ENCODE results near the gene ZNF768. TPM values are rescaled to one million over a fixed set of nuclear protein-coding genes. Genes with fewer than 3 reads are reported as not detected.

Gene ZNF768
- total and polyA plus RNA-seq, 2 of the 13 experiments (the other 11 are each of a cell fraction or from before 2014, with no cell fraction given), result 26.7 to 34.4 TPM

DNA sequence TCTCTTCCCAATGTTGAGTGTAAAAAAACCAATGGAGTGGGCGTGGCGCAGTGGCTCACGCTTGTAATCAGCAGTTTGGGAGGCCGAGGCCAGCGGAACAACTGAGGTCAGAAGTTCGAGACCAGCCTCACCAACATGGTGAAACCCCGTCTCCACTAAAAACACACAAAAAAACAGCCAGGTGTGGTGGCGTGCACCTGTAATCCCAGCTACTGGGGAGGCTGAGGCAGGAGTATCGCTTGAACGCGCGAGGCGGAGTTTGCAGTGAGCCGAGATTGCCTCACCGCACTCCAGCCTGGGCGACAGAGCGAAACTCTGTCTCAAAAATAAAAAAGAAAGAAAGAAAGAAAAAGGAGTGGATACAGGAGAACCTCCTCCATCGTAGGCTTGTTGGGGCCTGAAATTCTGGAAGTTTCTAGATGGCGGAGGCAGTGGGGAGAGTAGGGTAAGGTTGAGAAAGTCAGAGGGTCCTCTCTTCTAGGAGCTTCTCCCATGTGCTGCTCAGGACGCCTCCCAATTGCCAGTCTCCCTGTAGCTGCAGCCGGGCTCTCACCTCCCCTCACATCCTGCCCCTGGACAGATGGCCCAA is 32.5 kb upstream of the ZNF768 start (continued):
- peak; percentile 63; the same call in 1 of the 2 replicates for TF ChIP-seq ZNF629 (CRISPR knock-in tag; conservative IDR thresholded peaks at IDR 0.05)
- TF ChIP-seq, protein P1, sequence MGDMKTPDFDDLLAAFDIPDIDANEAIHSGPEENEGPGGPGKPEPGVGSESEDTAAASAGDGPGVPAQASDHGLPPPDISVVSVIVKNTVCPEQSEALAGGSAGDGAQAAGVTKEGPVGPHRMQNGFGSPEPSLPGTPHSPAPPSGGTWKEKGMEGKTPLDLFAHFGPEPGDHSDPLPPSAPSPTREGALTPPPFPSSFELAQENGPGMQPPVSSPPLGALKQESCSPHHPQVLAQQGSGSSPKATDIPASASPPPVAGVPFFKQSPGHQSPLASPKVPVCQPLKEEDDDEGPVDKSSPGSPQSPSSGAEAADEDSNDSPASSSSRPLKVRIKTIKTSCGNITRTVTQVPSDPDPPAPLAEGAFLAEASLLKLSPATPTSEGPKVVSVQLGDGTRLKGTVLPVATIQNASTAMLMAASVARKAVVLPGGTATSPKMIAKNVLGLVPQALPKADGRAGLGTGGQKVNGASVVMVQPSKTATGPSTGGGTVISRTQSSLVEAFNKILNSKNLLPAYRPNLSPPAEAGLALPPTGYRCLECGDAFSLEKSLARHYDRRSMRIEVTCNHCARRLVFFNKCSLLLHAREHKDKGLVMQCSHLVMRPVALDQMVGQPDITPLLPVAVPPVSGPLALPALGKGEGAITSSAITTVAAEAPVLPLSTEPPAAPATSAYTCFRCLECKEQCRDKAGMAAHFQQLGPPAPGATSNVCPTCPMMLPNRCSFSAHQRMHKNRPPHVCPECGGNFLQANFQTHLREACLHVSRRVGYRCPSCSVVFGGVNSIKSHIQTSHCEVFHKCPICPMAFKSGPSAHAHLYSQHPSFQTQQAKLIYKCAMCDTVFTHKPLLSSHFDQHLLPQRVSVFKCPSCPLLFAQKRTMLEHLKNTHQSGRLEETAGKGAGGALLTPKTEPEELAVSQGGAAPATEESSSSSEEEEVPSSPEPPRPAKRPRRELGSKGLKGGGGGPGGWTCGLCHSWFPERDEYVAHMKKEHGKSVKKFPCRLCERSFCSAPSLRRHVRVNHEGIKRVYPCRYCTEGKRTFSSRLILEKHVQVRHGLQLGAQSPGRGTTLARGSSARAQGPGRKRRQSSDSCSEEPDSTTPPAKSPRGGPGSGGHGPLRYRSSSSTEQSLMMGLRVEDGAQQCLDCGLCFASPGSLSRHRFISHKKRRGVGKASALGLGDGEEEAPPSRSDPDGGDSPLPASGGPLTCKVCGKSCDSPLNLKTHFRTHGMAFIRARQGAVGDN (CRISPR knock-in tag; IDR thresholded peaks at IDR 0.05), result no peak
- TF ChIP-seq ZNF33B (CRISPR knock-in tag; IDR thresholded peaks at IDR 0.05), result no peak
- TF ChIP-seq, protein P2, sequence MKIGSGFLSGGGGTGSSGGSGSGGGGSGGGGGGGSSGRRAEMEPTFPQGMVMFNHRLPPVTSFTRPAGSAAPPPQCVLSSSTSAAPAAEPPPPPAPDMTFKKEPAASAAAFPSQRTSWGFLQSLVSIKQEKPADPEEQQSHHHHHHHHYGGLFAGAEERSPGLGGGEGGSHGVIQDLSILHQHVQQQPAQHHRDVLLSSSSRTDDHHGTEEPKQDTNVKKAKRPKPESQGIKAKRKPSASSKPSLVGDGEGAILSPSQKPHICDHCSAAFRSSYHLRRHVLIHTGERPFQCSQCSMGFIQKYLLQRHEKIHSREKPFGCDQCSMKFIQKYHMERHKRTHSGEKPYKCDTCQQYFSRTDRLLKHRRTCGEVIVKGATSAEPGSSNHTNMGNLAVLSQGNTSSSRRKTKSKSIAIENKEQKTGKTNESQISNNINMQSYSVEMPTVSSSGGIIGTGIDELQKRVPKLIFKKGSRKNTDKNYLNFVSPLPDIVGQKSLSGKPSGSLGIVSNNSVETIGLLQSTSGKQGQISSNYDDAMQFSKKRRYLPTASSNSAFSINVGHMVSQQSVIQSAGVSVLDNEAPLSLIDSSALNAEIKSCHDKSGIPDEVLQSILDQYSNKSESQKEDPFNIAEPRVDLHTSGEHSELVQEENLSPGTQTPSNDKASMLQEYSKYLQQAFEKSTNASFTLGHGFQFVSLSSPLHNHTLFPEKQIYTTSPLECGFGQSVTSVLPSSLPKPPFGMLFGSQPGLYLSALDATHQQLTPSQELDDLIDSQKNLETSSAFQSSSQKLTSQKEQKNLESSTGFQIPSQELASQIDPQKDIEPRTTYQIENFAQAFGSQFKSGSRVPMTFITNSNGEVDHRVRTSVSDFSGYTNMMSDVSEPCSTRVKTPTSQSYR (CRISPR knock-in tag; IDR thresholded peaks at IDR 0.05; ENCODE audit: borderline replicate concordance), result no peak
- TF ChIP-seq ZNF776 (CRISPR knock-in tag; IDR thresholded peaks at IDR 0.05), result no peak
- TF ChIP-seq, protein P3, sequence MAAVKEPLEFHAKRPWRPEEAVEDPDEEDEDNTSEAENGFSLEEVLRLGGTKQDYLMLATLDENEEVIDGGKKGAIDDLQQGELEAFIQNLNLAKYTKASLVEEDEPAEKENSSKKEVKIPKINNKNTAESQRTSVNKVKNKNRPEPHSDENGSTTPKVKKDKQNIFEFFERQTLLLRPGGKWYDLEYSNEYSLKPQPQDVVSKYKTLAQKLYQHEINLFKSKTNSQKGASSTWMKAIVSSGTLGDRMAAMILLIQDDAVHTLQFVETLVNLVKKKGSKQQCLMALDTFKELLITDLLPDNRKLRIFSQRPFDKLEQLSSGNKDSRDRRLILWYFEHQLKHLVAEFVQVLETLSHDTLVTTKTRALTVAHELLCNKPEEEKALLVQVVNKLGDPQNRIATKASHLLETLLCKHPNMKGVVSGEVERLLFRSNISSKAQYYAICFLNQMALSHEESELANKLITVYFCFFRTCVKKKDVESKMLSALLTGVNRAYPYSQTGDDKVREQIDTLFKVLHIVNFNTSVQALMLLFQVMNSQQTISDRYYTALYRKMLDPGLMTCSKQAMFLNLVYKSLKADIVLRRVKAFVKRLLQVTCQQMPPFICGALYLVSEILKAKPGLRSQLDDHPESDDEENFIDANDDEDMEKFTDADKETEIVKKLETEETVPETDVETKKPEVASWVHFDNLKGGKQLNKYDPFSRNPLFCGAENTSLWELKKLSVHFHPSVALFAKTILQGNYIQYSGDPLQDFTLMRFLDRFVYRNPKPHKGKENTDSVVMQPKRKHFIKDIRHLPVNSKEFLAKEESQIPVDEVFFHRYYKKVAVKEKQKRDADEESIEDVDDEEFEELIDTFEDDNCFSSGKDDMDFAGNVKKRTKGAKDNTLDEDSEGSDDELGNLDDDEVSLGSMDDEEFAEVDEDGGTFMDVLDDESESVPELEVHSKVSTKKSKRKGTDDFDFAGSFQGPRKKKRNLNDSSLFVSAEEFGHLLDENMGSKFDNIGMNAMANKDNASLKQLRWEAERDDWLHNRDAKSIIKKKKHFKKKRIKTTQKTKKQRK (IDR thresholded peaks at IDR 0.05; ENCODE audit: low read length), result no peak
- TF ChIP-seq AKAP8 (CRISPR knock-in tag; IDR thresholded peaks at IDR 0.05), result peak; percentile 16; the same call in 1 of the 2 replicates
- peak; percentile 71; the same call in 1 of the 2 replicates for TF ChIP-seq MZF1 (CRISPR knock-in tag; IDR thresholded peaks at IDR 0.05; ENCODE audit: borderline replicate concordance)
- TF ChIP-seq, protein P4, sequence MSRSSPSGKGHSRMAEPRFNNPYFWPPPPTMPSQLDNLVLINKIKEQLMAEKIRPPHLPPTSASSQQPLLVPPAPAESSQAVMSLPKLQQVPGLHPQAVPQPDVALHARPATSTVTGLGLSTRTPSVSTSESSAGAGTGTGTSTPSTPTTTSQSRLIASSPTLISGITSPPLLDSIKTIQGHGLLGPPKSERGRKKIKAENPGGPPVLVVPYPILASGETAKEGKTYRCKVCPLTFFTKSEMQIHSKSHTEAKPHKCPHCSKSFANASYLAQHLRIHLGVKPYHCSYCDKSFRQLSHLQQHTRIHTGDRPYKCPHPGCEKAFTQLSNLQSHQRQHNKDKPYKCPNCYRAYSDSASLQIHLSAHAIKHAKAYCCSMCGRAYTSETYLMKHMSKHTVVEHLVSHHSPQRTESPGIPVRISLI (CRISPR knock-in tag; IDR thresholded peaks at IDR 0.05; ENCODE audit: borderline replicate concordance), result peak; percentile 3; the same call in 1 of the 2 replicates
- TF ChIP-seq SMARCE1 (IDR thresholded peaks at IDR 0.05; ENCODE audit: borderline replicate concordance), result no peak
- TF ChIP-seq ZFP41 (CRISPR knock-in tag; IDR thresholded peaks at IDR 0.05; ENCODE audit: borderline replicate concordance), result no peak
- no peak for TF ChIP-seq FOXK1 (CRISPR knock-in tag; IDR thresholded peaks at IDR 0.05; ENCODE audit: borderline replicate concordance, low read depth)
- peak; percentile 55 for TF ChIP-seq MIER3 (CRISPR knock-in tag; IDR thresholded peaks at IDR 0.05; ENCODE audit: borderline replicate concordance)
- TF ChIP-seq MAF1 (CRISPR knock-in tag; IDR thresholded peaks at IDR 0.05; ENCODE audit: borderline replicate concordance), result no peak; the same call in 1 of the 2 replicates
- TF ChIP-seq, protein P5, sequence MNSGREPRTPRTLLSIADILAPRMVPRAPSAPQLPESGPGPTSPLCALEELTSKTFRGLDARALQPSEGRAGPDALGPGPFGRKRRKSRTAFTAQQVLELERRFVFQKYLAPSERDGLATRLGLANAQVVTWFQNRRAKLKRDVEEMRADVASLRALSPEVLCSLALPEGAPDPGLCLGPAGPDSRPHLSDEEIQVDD (CRISPR knock-in tag; IDR thresholded peaks at IDR 0.05; ENCODE audit: borderline replicate concordance), result peak; percentile 60; the same call in 1 of the 2 replicates
- no peak for TF ChIP-seq KDM4B (CRISPR knock-in tag; IDR thresholded peaks at IDR 0.05)

Data from HepG2 (cell line).